CD4-positive, alpha-beta T cell treated with Interleukin-10 for 1 hour (primary cell): ENCODE results near the gene PPP4R3B.
"Not testable (repeated sequence)": the region's sequence is repeated elsewhere in the genome, so short reads cannot be mapped to it uniquely, and the experiment has no call there.

Experiments
- DNase-seq: peaks from one replicate; pipeline ENCODE4 v3.0.0-alpha.2; 2020

The PPP4R3B gene

DNA sequence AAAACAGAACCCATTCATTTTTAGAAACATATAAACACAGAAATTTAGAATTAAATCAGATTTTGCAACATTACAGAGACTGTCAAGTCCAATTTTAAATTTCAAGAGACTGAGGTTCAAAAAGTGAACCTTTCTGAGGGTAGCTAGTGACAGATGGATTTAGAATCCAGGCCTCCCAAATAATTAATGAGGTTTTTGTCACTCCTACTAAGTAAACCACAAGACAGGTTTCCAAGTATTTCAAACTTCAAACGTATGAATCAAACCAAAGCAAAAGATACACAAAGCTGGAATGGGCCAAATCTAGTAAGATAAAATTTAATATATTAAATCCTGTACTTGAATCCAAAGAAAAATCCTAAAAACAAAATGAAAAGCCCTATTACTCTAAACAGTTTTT is 25.3 kb downstream of the PPP4R3B start:
- DNase-seq = no peak

DNA sequence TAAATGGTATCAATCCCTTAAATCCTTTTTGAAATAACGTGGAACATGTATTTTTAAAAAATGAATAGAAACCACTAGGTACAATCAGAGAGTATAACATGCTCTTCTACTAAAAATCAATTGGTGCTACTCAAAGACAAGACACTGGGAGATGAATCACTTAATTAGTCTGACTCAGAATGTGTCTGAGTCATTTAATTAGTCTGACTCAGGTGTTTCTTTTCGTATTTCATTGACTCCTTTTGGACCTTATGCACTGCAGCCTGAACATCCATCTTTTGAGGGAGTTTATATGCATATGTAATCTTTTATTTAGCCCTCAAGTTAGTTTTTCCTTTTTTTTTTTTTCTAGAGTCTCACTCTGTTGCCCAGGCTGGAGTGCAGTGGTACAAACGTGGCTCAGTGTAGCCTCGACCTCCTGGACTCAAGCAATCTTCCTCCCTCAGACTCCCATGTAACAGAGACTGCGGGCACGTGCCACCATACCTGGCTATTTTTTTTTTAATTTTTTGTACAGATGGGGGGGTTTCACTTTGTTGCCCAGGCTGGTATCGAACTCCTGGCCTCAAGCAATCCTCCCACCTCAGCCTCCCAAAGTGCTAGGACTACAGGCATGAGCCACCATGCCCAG is 26.5 kb downstream of the PPP4R3B start:
- no peak for DNase-seq

DNA sequence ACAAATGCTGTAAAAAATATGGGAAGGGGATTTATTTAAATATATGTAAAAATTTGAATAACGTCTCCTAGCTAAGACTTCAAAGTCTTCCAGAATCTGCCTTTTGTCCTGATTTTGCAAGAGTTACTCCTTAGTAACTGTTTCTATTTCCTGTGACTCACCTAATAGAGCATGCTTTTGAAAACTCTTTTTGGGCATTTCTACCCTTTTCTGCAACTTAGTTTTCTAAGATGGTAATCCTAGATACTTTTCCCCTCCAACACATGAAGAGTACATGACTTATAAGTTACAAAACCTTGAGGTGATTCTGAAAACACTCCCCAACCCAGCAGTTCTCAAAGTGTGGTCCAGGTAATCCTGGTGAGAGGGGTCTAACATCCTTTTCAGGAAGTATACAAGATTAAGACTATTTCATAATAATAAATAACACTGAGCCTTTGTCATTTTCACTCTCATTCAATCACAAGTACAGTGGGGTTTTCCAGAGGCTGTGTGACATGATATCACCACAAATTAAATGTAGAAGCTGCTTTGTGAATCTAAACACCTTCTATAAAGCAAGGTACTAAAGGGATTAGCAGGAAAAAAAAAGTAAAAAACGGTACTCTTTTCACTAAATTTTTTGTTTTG is 31.9 kb downstream of the PPP4R3B start:
- DNase-seq = no peak

DNA sequence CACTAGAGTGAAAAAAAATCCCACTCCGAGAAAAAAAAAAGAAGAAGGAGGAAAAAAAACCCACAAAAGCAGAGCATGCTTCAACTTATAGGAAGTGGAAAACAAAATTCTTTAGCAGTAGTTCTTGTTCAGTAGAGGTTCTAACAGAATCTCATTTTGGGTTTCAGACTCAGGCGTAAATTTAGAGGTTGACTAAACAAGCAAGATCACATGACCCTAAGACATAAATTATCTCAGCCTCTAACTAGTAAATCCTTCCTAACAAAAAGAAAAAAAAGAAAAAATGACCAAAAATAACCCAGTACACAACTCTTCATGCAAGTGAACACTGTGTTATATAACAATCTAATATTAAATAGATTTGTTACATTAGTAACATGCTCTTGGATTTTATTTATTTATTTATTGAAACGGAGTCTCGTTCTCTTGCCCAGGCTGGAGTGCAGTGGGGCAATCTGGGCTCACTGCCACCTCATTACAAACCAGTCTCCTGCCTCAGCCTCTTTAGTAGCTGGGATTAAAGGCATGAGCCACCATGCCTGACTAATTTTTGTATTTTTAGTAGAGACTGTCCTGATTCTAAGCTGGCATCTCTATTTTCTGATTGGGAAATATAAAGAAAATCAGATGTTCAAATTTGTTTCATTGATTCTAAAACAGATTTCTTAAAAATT is 35.4 kb downstream of the PPP4R3B start:
- DNase-seq = no peak

DNA sequence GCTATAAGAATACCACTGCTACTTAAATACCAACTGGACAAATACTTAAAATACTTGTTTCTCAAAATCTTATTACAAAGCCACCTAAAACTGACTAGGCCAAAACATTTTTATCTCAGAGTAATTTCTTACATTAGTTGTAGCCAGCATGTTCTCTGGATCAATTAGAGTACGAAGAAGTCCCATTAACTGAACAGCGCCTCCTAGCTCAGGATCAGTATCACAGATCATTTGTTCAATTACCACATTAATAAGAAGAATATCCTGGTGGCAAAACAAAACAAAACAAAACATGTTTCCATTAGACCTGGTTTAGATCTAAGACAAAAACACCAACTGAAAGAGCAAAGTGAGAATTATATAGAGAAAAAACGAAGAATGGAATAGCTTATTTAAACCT is 36.0 kb downstream of the PPP4R3B start:
- peak; percentile 29 for DNase-seq

DNA sequence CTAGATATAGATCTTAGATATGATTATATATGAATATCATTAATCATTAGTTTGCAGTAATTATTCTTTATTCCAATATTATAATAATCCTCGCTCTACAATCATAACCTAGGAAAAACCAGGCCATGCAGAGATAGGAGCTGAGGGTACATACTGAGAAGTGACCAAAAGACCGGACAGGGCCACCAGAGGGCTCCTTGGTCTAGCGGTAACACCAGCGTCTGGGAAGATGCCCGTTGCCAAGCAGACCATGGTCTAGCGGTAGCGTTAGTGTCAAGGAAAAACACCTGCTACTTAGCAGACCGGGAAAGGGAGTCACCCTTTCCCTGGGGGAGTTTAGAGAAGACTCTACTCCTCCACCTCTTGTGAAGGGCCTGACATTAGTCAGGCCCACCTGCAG is 48.4 kb downstream of the PPP4R3B start:
- not testable (repeated sequence) for DNase-seq

DNA sequence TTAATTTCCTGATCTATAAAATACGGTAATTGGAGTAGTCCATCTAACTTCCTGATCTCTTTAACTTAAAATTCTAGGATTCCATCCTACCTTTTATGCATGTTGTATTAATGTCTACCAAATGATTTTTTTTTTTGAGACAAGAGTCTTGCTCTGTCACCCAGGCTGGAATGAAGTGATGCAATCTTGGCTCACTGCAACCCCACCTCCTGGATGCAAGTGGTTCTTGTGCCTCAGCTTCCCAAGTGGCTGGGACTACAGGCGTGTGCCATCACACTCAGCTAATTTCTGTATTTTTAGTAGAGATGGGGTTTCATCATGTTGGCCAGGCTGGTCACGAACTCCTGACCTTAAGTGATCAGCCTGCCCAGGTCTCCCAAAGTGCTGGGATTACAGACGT is 50.1 kb downstream of the PPP4R3B start:
- no peak for DNase-seq

DNA sequence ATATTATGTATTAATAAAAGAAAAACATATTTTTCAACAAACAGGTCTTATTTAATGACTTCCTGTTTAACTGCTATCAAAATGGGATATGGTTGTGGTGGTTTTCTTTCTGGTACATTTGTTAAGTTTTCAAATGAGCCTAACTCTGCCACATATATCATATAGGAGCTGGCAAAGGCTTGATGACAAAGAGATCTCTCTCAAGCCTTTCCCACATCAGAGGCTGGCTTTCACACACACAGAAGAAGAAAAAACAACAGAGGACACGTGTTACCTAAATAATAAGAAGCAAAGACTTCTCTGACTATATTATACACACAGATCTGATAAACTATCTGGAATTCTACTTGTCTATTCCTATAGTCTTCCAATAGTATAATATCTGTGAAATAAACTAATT is 51.8 kb downstream of the PPP4R3B start:
- peak; percentile 19 for DNase-seq

DNA sequence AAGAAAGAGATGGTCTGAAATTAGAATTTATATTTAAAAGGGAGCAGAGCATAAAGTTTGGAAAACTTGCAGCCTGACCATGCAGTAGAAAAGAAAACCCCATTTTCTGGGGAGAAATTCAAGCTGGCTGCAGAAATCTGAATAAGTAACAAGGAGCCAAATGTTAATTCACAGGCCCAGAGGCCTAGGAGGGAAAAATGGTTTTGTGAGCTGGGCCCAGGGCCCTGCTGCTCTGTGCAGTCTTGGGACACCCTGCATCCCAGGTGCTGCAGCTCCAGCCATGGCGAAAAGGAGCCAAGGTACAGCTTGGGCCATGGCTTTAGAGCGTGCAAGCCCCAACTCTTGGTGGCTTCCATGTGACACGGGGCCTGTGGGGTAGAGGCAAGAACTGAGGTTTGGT is 56.6 kb downstream of the PPP4R3B start:
- no peak for DNase-seq

DNA sequence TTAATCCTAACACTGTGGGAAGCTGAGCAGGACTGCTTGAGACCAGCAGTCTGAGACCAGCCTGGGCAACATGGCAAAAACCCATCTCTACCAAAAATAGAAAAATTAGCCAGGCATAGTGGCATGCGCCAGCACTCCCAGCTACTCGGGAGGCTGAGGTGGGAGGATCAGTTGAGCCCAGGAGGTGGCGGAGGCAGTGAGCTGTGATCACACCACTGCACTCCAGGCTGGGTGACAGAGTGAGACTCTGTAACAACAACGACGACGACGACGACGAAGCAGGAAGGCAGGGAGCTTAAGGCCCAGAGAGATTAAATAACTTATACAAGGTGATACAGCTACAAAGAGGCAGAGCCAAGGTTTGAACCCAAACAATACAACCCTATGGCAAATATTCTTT is 60.6 kb downstream of the PPP4R3B start:
- no peak for DNase-seq

DNA sequence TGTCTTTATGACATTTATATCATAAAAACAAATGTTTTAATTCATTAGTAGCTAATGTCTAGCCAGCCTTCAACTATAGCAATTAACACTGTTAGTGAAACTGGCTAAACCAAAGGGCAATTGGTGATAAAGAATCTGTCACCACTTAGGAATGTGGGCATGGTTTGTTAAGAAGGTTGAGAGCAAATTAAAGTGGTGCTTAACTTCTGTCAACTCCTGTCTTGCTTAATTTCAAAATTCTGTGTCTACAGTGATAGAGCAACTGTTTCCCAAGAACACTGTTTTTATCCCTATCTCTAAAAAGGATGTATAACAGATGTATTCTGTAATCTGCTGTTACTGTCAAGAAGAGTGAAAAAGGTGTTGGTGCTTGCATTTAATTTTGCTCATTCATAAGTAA is 61.4 kb downstream of the PPP4R3B start:
- no peak for DNase-seq

DNA sequence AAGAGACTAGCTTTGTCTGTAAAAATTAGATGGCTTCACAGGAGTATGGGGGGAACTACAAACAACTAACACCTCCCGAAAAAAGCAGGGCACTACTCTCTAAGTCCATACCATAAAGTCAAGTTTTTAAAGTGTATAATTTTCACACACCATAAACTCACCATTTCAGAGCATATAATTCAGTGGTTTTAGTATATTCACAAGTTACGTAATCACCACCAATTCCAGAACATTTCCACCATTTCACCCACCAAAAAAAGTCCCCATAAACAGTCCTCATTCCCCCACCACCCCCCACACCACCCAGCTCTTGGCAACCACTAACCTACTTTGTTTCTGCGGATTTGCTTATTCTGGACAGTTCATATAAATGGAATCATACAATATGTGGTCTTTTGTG is 64.1 kb downstream of the PPP4R3B start:
- no peak for DNase-seq

DNA sequence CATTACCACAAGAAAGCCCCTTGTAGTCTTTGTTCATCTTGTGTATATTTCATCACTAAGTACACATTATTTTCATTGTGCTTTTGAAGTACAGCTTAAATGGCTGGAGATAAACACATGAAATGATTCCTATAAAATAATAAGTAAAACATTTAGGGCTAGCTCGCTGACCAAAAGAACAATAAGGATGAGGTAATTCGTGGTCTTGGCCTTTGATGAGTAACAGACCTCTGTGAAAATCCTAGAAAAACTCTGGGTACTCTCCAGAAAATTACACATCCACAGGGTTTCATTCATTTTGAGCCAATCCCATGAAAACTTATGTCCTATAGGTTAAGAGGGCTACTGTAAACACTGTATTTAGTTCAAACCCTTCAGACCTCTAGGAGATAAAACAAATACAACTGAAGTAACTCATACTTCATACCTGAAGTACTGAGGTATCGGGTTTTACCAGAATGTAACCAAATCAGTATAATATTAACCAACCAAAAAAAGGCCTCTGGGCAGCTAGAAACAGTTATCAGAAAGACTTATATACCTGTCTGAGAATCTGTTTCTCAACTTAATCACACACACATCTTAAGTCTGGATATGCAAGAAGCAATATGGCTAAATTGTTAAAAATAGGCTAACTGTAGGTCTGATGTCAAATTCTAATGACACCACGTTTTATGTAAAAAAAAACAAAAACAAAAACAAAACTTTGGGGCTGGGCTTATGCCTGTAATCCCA is 66.9 kb downstream of the PPP4R3B start:
- no peak for DNase-seq

DNA sequence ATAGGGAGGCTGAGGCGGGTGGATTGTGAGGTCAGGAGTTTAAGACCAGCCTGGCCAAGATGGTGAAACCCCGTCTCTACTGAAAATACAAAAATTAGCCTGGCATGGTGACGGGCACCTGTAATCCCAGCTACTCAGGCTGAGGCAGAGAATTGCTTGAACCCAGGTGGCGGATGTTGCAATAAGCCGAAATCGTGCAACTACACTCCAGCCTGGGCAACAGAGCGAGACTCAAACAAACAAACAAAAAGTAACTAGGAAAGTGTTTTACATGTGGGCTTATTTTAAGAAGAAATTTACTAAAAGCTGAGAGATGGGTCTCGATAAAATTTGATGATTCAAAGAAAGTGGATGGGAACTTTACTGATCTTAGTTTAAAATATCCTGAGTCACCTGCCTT is 69.7 kb downstream of the PPP4R3B start:
- not testable (repeated sequence) for DNase-seq

DNA sequence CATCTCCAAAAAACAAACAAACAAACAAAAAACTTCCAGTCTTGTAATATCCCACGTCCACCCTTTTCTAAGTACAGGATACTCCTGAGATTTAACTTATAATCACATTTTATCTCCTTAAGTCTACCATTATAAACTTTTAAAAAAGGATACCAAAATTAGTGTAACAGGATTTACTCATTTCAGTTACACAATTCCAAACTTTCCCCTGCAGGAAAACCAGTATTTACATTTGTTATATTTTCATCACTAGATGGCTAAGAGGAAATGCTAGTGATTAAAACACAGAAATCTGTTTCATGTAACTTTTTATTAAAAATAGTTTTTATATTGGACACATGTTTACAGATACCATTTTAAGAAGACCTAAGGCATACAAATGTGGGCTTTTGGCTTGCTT is 70.4 kb downstream of the PPP4R3B start:
- no peak for DNase-seq

DNA sequence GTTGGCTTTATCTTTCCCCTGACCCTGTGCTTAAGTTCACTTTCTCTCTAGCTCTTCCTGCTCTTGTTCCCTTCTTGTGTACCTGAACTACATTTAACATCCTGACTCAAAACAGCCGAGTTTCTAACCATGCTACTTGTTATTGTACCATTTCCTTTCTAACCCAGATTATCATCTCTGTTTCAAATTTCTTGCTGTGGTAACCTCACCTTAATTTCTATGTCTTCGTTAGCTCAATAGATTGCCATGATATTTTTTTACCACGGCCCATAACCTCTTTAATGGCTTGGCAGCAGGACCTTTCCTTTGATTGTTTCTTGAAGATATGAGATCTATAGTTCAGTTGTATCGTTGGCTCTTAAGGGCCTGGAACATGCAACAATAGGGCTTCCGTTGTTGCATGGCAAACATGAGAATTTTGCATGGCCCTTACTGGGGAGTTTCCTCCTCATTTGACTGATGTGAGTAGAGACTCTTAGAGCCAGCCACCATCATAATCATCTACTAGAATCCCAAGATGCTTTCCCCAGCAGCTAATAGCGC is 86.8 kb downstream of the PPP4R3B start:
- DNase-seq = peak; percentile 40

DNA sequence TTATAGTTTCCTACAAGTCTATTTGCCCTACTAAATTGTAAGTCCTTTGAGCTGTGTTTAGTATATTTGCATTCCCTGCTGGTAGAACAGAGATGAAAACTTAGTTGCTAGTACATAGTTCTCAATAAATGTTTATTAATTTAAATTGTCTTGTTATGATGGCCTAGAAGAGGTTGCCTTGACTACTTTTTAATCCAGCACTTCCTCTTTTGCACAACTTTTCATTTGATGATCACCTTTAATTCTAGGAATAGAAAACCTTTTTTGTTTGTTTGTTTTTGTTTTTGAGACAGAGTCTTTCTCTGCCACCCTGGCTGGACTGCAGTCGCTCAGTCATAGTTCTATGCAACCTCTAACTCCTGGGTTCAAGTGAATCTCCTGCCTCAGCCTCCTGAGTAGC is 91.2 kb downstream of the PPP4R3B start:
- DNase-seq = no peak

DNA sequence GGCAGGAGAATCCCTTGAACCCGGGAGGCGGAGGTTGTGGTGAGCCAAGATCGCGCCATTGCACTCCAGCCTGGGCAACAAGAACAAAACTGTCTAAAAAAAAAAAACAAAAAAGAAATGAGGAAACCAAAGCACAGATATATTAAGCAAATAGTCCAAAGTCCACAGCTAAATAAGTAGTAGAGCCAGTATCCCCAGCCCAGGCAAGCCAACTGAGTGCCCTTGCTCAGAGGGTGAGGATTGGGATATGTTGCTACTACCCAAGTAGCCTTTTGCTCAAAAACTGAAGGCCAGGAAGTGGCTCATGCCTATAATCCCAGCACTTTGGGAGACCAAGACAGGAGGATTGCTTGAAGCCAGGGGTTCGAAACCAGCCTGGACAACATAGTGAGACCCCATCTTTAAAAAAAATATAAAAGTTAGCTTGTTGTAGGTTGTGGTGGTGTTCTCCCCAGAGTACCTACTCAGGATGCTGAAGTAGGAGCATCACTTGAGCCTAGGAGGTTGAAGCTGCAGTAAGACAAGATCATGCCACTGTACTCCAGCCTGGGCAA is 92.5 kb downstream of the PPP4R3B start:
- no peak for DNase-seq

DNA sequence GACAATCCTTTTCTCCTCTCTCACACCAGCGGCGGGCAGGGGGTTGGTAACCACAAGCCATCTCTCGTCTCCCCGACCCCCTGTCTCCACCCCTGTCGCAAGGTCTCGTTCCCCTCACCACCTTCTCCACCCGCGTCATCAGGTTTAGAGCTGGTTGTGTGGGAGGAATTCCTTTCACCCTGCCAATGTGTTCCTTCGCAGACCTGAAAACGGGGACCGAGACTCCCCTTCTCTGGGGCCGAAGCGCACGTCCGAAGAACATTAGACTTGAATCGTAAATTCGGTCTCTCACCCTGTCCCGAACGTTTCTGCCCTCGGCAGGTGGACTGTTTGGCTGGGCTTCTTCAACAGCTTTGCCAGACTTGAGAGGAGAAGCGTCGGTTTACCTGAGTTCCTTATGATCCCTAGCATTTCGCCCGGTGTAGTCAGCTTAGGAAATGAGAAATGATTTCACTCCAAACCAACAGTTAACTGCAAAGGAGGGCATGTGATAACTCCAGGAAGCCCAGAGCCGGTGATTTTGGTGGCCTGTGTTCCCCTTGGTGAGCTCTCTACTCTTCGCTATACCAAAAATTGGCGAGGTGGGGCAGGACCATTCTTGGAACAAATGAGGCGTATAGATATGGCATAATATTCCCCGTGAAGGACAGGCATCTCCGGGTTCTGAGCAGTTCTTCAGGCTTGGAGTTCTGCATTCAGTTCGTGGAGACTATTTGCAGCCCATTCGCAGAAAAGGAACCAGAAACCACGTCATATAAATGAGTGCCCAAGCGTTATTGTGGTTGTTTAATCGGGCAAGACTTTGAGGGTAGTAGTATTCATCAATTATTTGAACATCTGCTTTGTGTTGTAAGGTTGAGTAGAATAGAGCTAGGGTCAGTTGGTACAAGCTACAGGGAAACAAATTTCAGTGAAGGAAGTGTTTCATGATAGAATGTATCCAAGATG is 97.2 kb downstream of the PPP4R3B start:
- peak; percentile 49 for DNase-seq

DNA sequence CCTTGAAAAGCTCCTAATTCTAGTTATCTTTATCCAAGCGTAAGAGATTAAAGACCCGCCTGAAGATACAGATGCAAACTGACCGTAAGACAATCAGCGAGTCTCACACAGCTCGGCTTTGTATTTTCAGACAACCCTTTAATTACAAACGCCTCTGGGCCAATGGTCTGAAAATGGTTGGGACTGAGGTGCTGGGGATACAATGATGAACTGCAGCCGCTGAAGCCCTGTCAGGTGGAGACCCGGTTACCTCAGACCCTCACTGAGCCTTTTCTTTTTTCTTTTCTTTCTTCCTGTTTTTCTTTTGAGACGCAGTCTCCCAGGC is 98.6 kb downstream of the PPP4R3B start:
- DNase-seq = no peak

DNA sequence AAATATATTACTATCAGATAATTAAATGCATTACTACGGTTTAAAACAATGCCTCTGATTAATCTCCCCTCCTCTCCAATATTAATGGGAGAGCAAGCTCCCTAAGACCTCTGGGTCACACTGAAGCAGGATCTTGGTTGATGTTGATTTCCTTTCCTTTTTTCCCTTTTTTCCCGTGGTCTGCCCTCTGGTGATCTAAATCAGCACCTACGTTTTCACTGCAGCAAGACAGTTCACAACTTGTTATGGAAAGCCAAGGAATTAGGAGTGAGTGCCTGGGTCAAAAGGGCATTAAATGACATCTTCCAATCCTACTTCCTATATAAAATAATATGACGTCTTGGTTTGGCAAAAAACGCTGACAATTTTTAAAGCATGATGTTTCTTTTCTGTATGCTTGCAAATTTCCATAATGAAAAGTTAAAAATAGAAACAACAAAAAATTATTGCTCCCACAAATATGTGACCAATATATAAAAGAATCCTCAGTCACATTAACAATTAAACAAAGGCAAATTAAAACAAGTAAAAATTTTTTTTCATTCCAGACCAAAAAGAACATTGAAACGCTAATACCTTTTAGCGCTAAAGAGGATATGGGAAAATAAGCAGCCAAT is 105.8 kb downstream of the PPP4R3B start:
- no peak for DNase-seq
